NCI-H1105 (cell line): ENCODE data around the gene FIGN.

Experiments
- DNase-seq: peaks from one replicate; lab custom pipeline; 2025; lab: John Stamatoyannopoulos, UW

Gene FIGN

GRCh38 chr2:163611557-163611906, 124.3 kb downstream of the FIGN start:
- DNase-seq: no peak

GRCh38 chr2:163610817-163611556, 124.8 kb downstream of the FIGN start:
- no peak for DNase-seq

- DNase-seq: no peak
Observed at GRCh38 chr2:163607630-163608029, 128.2 kb downstream of the FIGN start.

- DNase-seq: no peak
Observed at GRCh38 chr2:163606878-163607277, 128.9 kb downstream of the FIGN start.

GRCh38 chr2:163605779-163606178, 130.0 kb downstream of the FIGN start:
- no peak for DNase-seq

- no peak for DNase-seq
Observed at GRCh38 chr2:163604941-163605555, 130.8 kb downstream of the FIGN start.

DNA sequence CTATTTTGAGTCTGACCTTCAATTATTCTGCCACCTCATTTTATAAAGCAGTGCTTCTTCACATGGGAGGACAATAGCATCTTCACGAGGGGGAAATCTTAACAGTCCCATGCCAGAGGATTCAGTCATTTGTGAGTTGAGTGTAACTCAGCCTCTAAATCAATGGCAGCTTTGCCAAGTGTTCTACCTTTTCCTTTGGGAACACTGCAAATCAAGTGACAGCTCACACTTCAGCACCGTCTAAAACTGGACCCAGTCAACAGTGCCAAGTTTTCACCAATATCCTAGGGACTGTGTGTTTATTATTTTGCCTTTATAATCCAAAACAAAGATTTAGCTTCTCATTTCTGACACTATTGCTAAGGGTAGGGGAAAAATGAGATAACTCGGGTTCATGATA, 133.6 kb downstream of the FIGN start:
- DNase-seq: no peak

DNA sequence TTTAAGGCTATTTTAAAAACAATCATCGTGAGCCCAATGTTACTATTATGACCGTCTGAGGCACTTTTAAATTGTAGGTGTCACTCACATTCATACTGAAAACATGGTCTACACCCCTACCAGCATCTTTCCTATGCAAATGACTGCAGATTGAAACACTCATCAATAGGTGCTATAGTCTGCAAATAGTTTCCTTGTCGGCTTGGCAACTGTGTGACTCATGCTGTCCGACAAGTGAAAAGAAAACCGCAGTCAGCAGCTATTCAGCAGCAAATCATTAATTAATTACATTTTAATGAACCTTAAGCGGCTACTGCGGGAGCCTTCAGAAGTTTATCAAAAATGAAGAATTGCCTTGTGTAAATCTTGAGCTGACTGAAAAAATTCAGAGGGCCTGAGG, 134.4 kb downstream of the FIGN start:
- DNase-seq: no peak

GRCh38 chr2:163600801-163601200, 135.0 kb downstream of the FIGN start:
- no peak for DNase-seq

GRCh38 chr2:163595028-163595427, 140.8 kb downstream of the FIGN start:
- no peak for DNase-seq

DNA sequence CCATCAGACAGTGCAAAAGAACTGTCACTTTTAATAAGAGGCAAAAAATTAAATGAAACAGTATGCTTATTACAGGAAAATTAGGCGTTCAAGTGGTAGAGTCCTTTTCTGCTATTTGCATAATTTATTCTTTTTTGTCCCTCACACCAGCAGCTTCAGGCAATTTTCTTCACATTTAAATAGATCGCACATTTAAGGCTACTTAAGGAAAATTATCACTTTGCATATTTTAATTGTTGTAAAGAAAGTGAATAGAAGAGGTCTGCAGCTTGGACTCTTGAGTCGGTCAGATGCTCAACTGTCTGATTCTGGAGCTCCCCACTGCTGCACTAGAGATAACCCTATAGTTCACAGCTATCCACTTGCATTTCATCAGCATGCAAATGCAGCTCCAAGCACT, 141.3 kb downstream of the FIGN start:
- DNase-seq: no peak

- DNase-seq: no peak
Observed at GRCh38 chr2:163593982-163594381, 141.8 kb downstream of the FIGN start.

DNA sequence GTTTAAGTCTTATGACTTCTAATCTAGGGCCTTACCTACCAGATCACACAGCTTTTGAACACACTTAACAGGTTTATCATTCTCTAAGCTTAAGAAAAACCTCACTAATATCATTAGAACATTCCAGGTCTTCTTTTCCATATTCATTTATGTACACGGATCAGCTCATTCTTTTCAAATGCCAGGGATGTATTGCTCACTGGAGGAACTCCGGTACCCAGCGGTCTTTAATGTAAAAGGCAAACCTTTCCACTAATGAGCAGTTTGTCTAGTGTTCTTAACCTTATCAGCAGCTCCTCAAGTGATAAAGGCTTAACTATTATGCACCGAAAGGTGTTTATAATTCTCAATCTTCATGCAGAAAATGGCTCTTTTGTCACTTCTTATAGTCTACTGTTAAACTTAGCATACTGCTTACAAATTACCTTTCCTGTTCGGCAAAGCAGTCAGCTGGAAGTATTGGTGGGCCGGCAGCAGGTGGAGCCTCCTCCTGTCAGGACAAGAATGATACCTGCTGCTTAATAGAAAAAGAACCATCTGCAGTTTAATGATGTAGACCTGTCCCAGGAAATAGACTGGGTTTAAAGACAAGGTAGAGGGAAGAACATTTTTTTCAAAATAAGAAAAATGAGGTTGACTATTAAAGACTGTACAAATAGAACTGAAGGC, 142.7 kb downstream of the FIGN start:
- no peak for DNase-seq

DNA sequence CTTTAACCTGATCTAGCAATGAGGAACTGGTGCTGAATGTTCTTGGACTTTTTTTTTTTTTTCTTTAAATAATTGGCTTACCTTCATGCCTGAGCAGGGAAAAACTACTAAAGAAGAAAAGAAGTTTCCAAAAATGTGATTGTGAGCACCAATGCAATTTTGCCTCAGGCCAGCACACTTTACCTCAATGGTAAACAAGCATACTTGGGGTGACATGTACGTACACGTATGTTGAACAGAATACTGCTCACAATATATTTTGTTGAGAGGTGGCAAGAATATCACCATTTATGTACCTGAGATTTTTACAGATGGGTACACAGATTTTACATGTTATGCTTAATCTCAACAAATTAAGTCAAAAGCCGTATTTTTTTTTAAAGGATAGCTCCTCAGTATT, 144.3 kb downstream of the FIGN start:
- no peak for DNase-seq

DNA sequence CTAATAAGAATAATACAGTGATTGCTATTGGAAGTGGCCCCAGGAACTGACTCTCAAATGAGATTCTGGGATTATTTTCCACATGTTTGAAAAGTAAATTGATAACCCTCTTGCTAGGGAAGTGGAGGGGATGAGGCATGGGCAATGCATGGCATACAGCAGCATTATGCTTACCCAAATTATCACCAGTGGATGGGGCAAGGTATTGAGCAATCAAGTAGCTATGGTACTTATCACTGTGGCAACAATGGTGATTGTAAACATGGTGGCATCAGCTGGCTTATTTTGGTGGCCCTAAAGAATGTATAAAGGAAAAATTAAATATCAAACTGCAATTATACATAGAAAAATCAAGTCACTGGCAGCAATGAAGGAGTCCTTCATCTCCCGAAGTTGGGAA, 155.1 kb downstream of the FIGN start:
- DNase-seq: no peak

DNA sequence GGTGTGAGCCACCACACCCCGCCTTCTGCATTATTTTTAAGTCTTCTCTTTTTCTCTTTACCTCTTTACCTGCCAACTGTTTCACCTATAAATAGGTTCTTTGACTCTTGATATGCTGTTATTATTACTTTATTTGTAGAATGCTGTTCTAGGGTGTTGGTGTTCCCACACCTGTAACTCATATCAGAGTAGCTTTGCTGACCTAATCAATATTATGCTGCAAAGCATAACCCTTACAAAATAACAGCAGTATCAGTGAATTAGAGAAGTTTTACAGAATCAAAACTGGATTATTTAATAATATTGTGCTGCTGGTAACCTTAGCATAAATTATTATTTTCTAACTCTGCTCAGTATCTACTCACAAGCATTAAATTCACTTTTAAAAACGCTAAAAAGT, 161.5 kb downstream of the FIGN start:
- DNase-seq: no peak

- DNase-seq: no peak
Observed at GRCh38 chr2:163573652-163574051, 162.2 kb downstream of the FIGN start.

DNA sequence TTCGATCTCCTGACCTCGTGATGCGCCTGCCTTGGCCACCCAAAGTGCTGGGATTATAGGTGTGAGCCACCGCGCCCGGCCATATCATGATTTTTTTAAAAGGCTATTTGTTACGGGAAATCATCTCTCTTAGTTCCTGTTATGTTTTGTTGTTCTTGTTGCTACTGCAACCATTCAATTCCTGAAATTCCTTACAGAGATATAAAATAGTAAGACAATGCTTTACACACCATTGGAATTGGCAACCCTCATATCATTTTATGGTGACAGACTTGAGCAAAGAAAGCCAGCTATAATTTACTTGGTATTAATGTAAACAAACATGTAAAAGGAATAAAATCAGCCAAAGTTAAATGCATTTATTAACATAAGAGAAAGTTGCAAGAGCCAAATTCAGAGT, 163.0 kb downstream of the FIGN start:
- DNase-seq: no peak

GRCh38 chr2:163571423-163572102, 164.2 kb downstream of the FIGN start:
- no peak for DNase-seq

- DNase-seq: no peak
Observed at GRCh38 chr2:163570391-163570790, 165.4 kb downstream of the FIGN start.

GRCh38 chr2:163565192-163565591, 170.6 kb downstream of the FIGN start:
- DNase-seq: no peak

GRCh38 chr2:163564236-163564635, 171.6 kb downstream of the FIGN start:
- no peak for DNase-seq

GRCh38 chr2:163563336-163563735, 172.5 kb downstream of the FIGN start:
- DNase-seq: no peak
